GM12878 (cell line): Measurements from ENCODE around the gene RRP12. TPM values are rescaled to one million over a fixed set of nuclear protein-coding genes. Genes with fewer than 3 reads are reported as not detected.

Source experiments
- ATAC-seq: fragments of 200-7000 bp; cut with Tn5 transposase; 3 replicates; pipeline ENCODE4 v1.9.1; 2020; ENCODE audit warnings: mild to moderate bottlenecking, moderate library complexity
- BruUV-seq: library from RNA; stranded (reverse); fragments of 400-500 nt; replicated peaks from 2 replicates; lab custom pipeline; 2021; lab: Mats Ljungman, UMichigan
- CTCF ChIA-PET: fragments of 300-600 bp; sonication (Branson Sonifier 250); formaldehyde crosslinking; extraction: SDS; loops from one replicate; lab custom pipeline; 2021; ENCODE audit warnings: inconsistent platforms; lab: Yijun Ruan, JAX
- POLR2A ChIA-PET: fragments of 350-600 bp; formaldehyde crosslinking; extraction: SDS; loops from one replicate; lab custom pipeline; 2021; ENCODE audit warnings: inconsistent platforms; lab: Charles Lee
- RAD21 ChIA-PET: fragments of 300-600 bp; sonication (Branson Sonifier 250); formaldehyde crosslinking; loops from one replicate; lab custom pipeline; 2023; ENCODE audit warnings: antibody characterized with exemption; ENCODE audit not compliant: unreplicated experiment; lab: Charles Lee
- SMC1A ChIA-PET: fragments of 300-600 bp; sonication (Branson Sonifier 250); formaldehyde crosslinking; loops from one replicate; lab custom pipeline; 2023; ENCODE audit not compliant: unreplicated experiment, uncharacterized antibody; lab: Charles Lee
- DNase-seq: peaks from one replicate; pipeline ENCODE4 v3.0.0-alpha.2; 2011; ENCODE audit warnings: low read depth, low spot score
- FAIRE-seq: peaks from 3 replicates; lab custom pipeline; 2011; peaks lifted over from hg19 to GRCh38; lab: Jason Lieb, UNC
- H2AFZ ChIP-seq: 2 replicates; pipeline ENCODE4 v1.6.0; 2011; ENCODE audit warnings: low read depth, low read length, control low read depth; ENCODE audit not compliant: control insufficient read depth
- H3K27ac ChIP-seq: 2 replicates; pipeline ENCODE4 v1.5.1; 2011; ENCODE audit warnings: control low read depth; ENCODE audit not compliant: control insufficient read depth, insufficient read depth
- H3K27me3 ChIP-seq, 2 experiments: replicated peaks in 1 of 2; 2 replicates each; pipeline versions ENCODE4 v1.6.0 to v1.6.1; 2011; ENCODE audit warnings: low read length in 1 of 2; ENCODE audit not compliant: control insufficient read depth in 2 of 2, insufficient read depth in 2 of 2
- H3K36me3 ChIP-seq, 2 experiments: 2 replicates each; pipeline ENCODE4 v1.5.1; 2011; ENCODE audit warnings: low read length in 1 of 2; ENCODE audit not compliant: control insufficient read depth in 2 of 2, insufficient read depth in 2 of 2
- H3K4me1 ChIP-seq: 2 replicates; pipeline ENCODE4 v1.6.1; 2011; ENCODE audit warnings: mild to moderate bottlenecking, low read length, moderate library complexity, mixed read lengths; ENCODE audit not compliant: control insufficient read depth, insufficient read depth
- H3K4me2 ChIP-seq: 2 replicates; pipeline ENCODE4 v1.6.0; 2011; ENCODE audit warnings: control low read depth; ENCODE audit not compliant: control insufficient read depth, insufficient read depth
- H3K4me3 ChIP-seq: fragments of 200-600 bp; sonication (generic); 2 replicates; pipeline ENCODE4 v1.5.1; 2016
- H3K79me2 ChIP-seq: 2 replicates; pipeline ENCODE4 v1.6.0; 2011; ENCODE audit warnings: low read length; ENCODE audit not compliant: control insufficient read depth, insufficient read depth
- H3K9ac ChIP-seq: 2 replicates; pipeline ENCODE4 v1.8.0; 2011; ENCODE audit warnings: low read length, control low read depth, mixed read lengths; ENCODE audit not compliant: control insufficient read depth, insufficient read depth
- H3K9me3 ChIP-seq: replicated peaks from 3 replicates; pipeline ENCODE4 v1.5.1; 2011; ENCODE audit warnings: mild to moderate bottlenecking, low read length; ENCODE audit not compliant: control insufficient read depth, insufficient read depth
- H4K20me1 ChIP-seq: 2 replicates; pipeline ENCODE4 v1.6.0; 2011; ENCODE audit not compliant: control insufficient read depth, insufficient read depth
- ESRRA ChIP-seq: IDR thresholded peaks from 2 replicates; pipeline ENCODE4 v1.6.1; 2012; ENCODE audit warnings: mild to moderate bottlenecking, low read length, improper control_type of control experiment
- KLF5 ChIP-seq: fragments of 450-650 bp; IDR thresholded peaks from 2 replicates; pipeline ENCODE4 v1.6.1; 2014; ENCODE audit warnings: mild to moderate bottlenecking; ENCODE audit not compliant: partially characterized antibody
- PML ChIP-seq: IDR thresholded peaks from 2 replicates; pipeline ENCODE4 v1.6.1; 2012; ENCODE audit warnings: low read length, inconsistent platforms
- POLR2A ChIP-seq: IDR thresholded peaks from 2 replicates; pipeline ENCODE4 v1.6.1; 2011; ENCODE audit warnings: low read depth, mild to moderate bottlenecking, low read length
- TARDBP ChIP-seq: IDR thresholded peaks from 2 replicates; pipeline ENCODE4 v1.6.1; 2016; ENCODE audit warnings: borderline replicate concordance
- WGBS: methylation state at CpG from one replicate; pipeline ENCODE4 v1.1.6; 2016; ENCODE audit warnings: low lambda C conversion rate; ENCODE audit not compliant: insufficient replicate concordance, insufficient coverage; ENCODE audit errors: missing lambda C conversion rate; 5-methylcytosine and 5-hydroxymethylcytosine counted together
- in situ Hi-C: fragments of 300-500 bp; cut with MboI; formaldehyde crosslinking; loops from 9 replicates; pipeline ENCODE4 v1.14.3; 2018; ENCODE audit warnings: mixed read lengths
- intact Hi-C: fragments of 100-400 bp; cut with micrococcal nuclease; formaldehyde crosslinking; loops from one replicate; pipeline ENCODE4 v1.14.2; 2022; ENCODE audit not compliant: unreplicated experiment
- polyA plus RNA-seq, 11 experiments: library from polyadenylated mRNA; depleted of rRNA in 4 of 11; unstranded in 6 of 11; stranded (reverse) in 5 of 11; fragments of >200 nt; fragmentation: Nextera tagmentation in 4 of 11; fragmentation: Illumina TruSeq in 1 of 11; extraction: Ambion mirVana in 4 of 11; extraction: Trizol in 1 of 11; gene quantifications; 1 replicate in 1 of 11; 2 replicates in 10 of 11; pipeline versions ENCODE4 v1.2.1 to v1.2.3, GENCODE V29; 2011 to 2016; ENCODE audit warnings: inconsistent platforms in 2 of 11, missing spikeins in 2 of 11, low read depth in 1 of 11
- total RNA-seq, 4 experiments: library from RNA; depleted of rRNA in 3 of 4; stranded (reverse); fragments of >200 nt in 3 of 4; fragmentation: Illumina TruSeq in 1 of 4; extraction: Trizol in 1 of 4; gene quantifications; 2 replicates each; pipeline versions ENCODE4 v1.2.1 to v1.2.3, GENCODE V29; 2013 to 2021
- TF ChIP-seq, protein P1 (sequence below): IDR thresholded peaks from 2 replicates; pipeline ENCODE4 v1.6.1; 2012; ENCODE audit warnings: improper control_type of control experiment, low read depth, low read length; ENCODE audit not compliant: insufficient replicate concordance

Gene RRP12
- total and polyA plus RNA-seq, 10 of the 15 experiments (the other 5 are each of a cell fraction or from before 2014, with no cell fraction given) = 5.3 to 48.7 (median 16.8) TPM

DNA sequence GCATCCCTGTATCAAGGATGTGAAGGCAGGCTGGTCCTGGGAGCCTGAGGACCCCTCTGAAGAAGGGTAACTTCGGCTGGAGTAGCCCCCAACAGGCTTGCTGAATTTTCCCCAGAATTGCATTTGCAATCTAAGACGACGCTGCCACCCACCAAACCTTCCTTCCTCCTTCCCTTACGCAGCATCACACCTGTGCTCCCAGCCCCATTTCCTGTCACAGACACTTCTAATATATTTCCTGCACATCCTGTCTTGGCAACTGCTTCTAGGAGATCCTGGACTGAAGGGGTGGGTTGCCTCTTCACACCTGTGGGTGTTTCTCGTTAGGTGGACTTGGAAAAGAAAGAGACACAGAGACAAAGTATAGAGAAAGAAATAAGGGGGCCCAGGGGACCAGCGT lies 15.4 kb upstream of the RRP12 start:
- Histone ChIP-seq H3K36me3 (no peaks in the 10 kb centered on the region), H3K79me2 (no peaks in the 10 kb centered on the region), H3K27ac (no peak overlapping the region), H3K4me3 (no peak overlapping the region), H3K4me2 (no peak overlapping the region), H3K4me1 (peaks cover 3% of the 10 kb centered on the region; the same call in 1 of the 2 replicates), H4K20me1 (no peaks in the 10 kb centered on the region), H3K27me3 (no peaks in the 10 kb centered on the region), H3K9me3 (no peaks in the 10 kb centered on the region), H2AFZ (no peak overlapping the region), H3K9ac (no peak overlapping the region)
- WGBS = 74% methylated on average over 6 of the region's 6 CpGs
- DNase-seq = no peak
- no TSS peak for BruUV-seq
- intact Hi-C loops = no loop called here
- no peak for ATAC-seq
- SMC1A ChIA-PET = no interaction called here
- TF ChIP-seq ESRRA (no peak), PML (no peak), TARDBP (no peak), POLR2A (no peak), KLF5 (no peak)
- TF ChIP-seq, protein P1, sequence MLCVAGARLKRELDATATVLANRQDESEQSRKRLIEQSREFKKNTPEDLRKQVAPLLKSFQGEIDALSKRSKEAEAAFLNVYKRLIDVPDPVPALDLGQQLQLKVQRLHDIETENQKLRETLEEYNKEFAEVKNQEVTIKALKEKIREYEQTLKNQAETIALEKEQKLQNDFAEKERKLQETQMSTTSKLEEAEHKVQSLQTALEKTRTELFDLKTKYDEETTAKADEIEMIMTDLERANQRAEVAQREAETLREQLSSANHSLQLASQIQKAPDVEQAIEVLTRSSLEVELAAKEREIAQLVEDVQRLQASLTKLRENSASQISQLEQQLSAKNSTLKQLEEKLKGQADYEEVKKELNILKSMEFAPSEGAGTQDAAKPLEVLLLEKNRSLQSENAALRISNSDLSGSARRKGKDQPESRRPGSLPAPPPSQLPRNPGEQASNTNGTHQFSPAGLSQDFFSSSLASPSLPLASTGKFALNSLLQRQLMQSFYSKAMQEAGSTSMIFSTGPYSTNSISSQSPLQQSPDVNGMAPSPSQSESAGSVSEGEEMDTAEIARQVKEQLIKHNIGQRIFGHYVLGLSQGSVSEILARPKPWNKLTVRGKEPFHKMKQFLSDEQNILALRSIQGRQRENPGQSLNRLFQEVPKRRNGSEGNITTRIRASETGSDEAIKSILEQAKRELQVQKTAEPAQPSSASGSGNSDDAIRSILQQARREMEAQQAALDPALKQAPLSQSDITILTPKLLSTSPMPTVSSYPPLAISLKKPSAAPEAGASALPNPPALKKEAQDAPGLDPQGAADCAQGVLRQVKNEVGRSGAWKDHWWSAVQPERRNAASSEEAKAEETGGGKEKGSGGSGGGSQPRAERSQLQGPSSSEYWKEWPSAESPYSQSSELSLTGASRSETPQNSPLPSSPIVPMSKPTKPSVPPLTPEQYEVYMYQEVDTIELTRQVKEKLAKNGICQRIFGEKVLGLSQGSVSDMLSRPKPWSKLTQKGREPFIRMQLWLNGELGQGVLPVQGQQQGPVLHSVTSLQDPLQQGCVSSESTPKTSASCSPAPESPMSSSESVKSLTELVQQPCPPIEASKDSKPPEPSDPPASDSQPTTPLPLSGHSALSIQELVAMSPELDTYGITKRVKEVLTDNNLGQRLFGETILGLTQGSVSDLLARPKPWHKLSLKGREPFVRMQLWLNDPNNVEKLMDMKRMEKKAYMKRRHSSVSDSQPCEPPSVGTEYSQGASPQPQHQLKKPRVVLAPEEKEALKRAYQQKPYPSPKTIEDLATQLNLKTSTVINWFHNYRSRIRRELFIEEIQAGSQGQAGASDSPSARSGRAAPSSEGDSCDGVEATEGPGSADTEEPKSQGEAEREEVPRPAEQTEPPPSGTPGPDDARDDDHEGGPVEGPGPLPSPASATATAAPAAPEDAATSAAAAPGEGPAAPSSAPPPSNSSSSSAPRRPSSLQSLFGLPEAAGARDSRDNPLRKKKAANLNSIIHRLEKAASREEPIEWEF = no peak
- in situ Hi-C loops = no loop called here
- CTCF ChIA-PET = interaction anchor here (0.6 kb wide), 1 partner anchor 398 kb away, joined by 4 read pairs; no protein-coding TSS in a partner anchor
- FAIRE-seq = no peak
- RAD21 ChIA-PET = no interaction called here
- POLR2A ChIA-PET = no interaction called here
